Vagina (tissue), 2 donors: Measurements from ENCODE around the gene ANKRD11. TPM values are rescaled to one million over a fixed set of nuclear protein-coding genes. Genes with fewer than 3 reads are reported as not detected.

ENCODE experiments used
- DNase-seq, 2 donors: peaks; one replicate each; pipeline ENCODE4 v3.0.0-alpha.2; 2017; ENCODE audit errors: extremely low spot score in 2 of 2
- H3K27ac ChIP-seq: fragments of 200-600 bp; sonication (generic); one replicate; pipeline ENCODE4 v1.5.1; 2019
- H3K27me3 ChIP-seq: fragments of 200-600 bp; sonication (generic); one replicate; pipeline ENCODE4 v1.5.1; 2019
- H3K36me3 ChIP-seq, 2 donors: fragments of 200-600 bp; sonication (generic); one replicate each; pipeline ENCODE4 v1.5.1; 2017 to 2019
- H3K4me1 ChIP-seq: fragments of 200-600 bp; sonication (generic); one replicate; pipeline ENCODE4 v1.5.1; 2019
- H3K4me3 ChIP-seq, 2 donors: fragments of 200-600 bp; sonication (generic); 1 replicate in 1 of 2; 2 replicates in 1 of 2; pipeline ENCODE4 v1.5.1; 2016 to 2019
- H3K9me3 ChIP-seq: fragments of 200-600 bp; sonication (generic); one replicate; pipeline ENCODE4 v1.5.1; 2019
- POLR2A ChIP-seq, 2 donors: fragments of 450-650 bp; IDR thresholded peaks; one replicate each; pipeline ENCODE4 v1.6.1; 2017; ENCODE audit warnings: antibody characterized with exemption in 2 of 2, mild to moderate bottlenecking in 2 of 2, moderate library complexity in 2 of 2
- POLR2AphosphoS5 ChIP-seq, 2 donors: sonication (generic); formaldehyde crosslinking; IDR thresholded peaks; one replicate each; pipeline ENCODE4 v1.9.0; 2017; ENCODE audit warnings: antibody characterized with exemption in 2 of 2, mild to moderate bottlenecking in 2 of 2, low read depth in 1 of 2; ENCODE audit not compliant: insufficient read depth in 1 of 2
- intact Hi-C: fragments of 100-400 bp; cut with DNase I; formaldehyde crosslinking; loops from one replicate; pipeline ENCODE4 v1.15.1; 2023
- total RNA-seq: library from RNA; depleted of rRNA; stranded (reverse); fragments of >200 nt; gene quantifications from one replicate; pipeline ENCODE4 v1.2.3, GENCODE V29; 2016
- TF ChIP-seq, protein P1 (sequence below), 3 experiments: fragments of 450-650 bp in 2 of 3; fragments of 200-600 bp in 1 of 3; sonication (generic) in 1 of 3; IDR thresholded peaks; one replicate each; pipeline ENCODE4 v1.5.1; 2017 to 2019; ENCODE audit warnings: antibody characterized with exemption in 3 of 3, mild to moderate bottlenecking in 2 of 3, moderate library complexity in 2 of 3

Gene ANKRD11
- total RNA-seq, 1 donor from 2014 or later = 135 TPM

DNA sequence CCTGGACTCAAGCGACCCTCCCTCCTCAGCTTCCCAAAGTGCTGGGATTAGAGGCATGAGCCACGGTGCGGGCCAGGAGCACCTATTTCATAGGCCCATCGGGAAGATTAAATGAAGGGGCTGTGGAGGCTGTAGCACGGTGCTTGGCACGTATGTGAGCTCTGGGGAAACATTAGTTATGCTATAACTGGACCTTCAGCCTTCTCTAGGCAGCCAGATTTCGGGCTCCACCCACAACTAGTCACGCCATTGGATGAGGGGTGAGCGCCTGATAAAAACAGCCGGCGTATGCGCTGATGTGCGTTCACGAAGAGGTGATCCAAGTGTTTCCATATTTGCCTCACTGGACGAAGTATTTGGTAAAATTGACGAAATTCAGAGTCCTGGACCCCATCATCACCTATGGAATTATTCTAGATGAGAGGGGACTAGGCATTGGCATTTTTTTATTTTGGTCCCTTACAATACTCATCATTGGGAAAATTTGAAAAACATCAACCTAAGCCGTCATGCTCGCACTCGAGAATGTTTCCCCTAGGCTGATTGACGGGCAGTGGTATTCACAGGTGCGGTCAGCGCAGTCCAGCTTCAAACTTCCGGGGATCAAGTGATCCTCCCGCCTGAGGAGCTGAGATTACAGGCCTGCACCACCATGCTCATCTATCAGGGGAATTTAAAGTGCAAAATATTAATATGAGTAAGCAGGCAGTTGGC lies 1.8 kb upstream of the ANKRD11 start:
- Histone ChIP-seq H3K4me1 (peaks cover 37% of the 10 kb centered on the region), H3K4me3 (peak overlapping the region; percentile 87 to 95), H3K27me3 (no peaks in the 10 kb centered on the region), H3K36me3 (no peaks in the 10 kb centered on the region), H3K27ac (no peak overlapping the region), H3K9me3 (no peaks in the 10 kb centered on the region)
- DNase-seq = no peak
- no peak for TF ChIP-seq POLR2A (IDR thresholded peaks at IDR 0.05)
- TF ChIP-seq, protein P1, sequence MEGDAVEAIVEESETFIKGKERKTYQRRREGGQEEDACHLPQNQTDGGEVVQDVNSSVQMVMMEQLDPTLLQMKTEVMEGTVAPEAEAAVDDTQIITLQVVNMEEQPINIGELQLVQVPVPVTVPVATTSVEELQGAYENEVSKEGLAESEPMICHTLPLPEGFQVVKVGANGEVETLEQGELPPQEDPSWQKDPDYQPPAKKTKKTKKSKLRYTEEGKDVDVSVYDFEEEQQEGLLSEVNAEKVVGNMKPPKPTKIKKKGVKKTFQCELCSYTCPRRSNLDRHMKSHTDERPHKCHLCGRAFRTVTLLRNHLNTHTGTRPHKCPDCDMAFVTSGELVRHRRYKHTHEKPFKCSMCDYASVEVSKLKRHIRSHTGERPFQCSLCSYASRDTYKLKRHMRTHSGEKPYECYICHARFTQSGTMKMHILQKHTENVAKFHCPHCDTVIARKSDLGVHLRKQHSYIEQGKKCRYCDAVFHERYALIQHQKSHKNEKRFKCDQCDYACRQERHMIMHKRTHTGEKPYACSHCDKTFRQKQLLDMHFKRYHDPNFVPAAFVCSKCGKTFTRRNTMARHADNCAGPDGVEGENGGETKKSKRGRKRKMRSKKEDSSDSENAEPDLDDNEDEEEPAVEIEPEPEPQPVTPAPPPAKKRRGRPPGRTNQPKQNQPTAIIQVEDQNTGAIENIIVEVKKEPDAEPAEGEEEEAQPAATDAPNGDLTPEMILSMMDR (IDR thresholded peaks at IDR 0.05) = no peak
- no peak for TF ChIP-seq POLR2AphosphoS5 (IDR thresholded peaks at IDR 0.05; ENCODE audit: insufficient read depth in 1 of 2, low read depth in 1 of 2)
- intact Hi-C loops = no loop called here

DNA sequence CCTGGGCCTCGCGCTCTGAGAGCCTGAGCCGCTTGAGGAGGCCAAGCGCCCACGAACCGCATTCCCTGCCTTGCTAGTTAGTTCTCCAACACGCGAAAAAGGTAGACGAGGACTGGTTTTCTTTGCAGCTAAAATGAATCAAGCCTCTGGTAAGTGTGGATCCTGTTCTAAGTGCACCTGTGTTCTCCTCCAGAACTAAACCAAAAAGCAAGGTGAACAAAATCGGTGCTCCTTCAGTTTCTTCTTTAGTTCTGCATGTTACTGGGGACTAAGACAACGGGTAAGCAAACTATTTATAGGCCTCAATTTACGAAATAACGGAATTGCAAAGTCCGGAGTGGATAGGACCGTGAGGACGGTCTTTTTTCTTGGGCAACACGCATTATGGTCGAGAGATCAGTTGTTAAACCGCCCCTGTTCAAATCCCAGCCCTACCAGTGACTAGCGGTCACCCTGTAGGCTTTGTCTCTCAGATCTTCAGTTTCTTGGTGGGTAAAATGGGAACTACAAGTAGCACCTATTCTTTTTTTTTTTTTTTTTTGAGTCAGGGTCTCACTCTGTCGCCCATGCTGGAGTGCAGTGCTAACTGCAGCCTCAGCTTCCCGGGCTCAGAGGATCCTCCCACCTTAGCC lies 993 bp upstream of the ANKRD11 start:
- H3K4me3 ChIP-seq = peak overlapping the region; percentile 87 to 95
- no peaks in the 10 kb centered on the region for H3K9me3 ChIP-seq
- H3K27me3 ChIP-seq = no peaks in the 10 kb centered on the region
- intact Hi-C loops = no loop called here
- peak overlapping the region; percentile 77 for H3K27ac ChIP-seq
- TF ChIP-seq, protein P1 (IDR thresholded peaks at IDR 0.05) = no peak
- TF ChIP-seq POLR2AphosphoS5 (IDR thresholded peaks at IDR 0.05; ENCODE audit: insufficient read depth in 1 of 2, low read depth in 1 of 2) (no peak), POLR2A (IDR thresholded peaks at IDR 0.05) (no peak)
- no peak for DNase-seq
- no peaks in the 10 kb centered on the region for H3K36me3 ChIP-seq
- H3K4me1 ChIP-seq = peaks cover 44% of the 10 kb centered on the region

DNA sequence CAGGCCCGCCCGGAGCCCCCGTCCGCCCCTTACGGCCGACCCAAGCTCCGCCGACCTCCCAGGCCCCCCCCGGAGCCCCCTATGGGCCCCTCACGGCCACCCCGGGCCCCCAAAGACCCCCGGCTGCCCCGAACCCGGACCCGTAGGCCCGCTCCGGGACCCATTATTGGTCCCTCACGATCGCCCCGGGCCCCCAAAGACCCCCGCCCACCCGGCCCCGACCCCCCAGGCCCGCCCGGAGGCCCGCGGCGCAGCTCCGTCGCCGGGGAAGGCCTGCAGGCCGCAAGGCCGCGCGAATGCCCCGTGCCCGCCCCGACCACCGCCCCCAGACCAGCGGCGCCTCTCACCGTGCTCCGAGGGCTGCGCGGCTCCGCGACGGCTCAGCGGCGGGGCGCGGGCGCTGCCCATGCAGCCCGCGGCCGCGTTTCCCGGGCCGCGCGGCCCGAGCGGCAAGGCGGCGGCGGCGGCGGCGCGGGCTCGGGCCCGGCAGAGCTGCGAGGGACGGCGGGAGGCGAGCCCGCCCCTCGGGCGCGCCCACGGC lies 393 bp downstream of the ANKRD11 start:
- Histone ChIP-seq H3K4me3 (peak overlapping the region; percentile 87 to 99), H3K9me3 (no peaks in the 10 kb centered on the region), H3K27me3 (no peaks in the 10 kb centered on the region), H3K27ac (peak overlapping the region; percentile 98), H3K4me1 (peaks cover 58% of the 10 kb centered on the region), H3K36me3 (no peaks in the 10 kb centered on the region)
- TF ChIP-seq, protein P1 (IDR thresholded peaks at IDR 0.05) = no peak
- TF ChIP-seq POLR2AphosphoS5 (IDR thresholded peaks at IDR 0.05; ENCODE audit: insufficient read depth in 1 of 2, low read depth in 1 of 2) (no peak), POLR2A (IDR thresholded peaks at IDR 0.05) (no peak)
- intact Hi-C loops = no loop called here
- DNase-seq = no peak

DNA sequence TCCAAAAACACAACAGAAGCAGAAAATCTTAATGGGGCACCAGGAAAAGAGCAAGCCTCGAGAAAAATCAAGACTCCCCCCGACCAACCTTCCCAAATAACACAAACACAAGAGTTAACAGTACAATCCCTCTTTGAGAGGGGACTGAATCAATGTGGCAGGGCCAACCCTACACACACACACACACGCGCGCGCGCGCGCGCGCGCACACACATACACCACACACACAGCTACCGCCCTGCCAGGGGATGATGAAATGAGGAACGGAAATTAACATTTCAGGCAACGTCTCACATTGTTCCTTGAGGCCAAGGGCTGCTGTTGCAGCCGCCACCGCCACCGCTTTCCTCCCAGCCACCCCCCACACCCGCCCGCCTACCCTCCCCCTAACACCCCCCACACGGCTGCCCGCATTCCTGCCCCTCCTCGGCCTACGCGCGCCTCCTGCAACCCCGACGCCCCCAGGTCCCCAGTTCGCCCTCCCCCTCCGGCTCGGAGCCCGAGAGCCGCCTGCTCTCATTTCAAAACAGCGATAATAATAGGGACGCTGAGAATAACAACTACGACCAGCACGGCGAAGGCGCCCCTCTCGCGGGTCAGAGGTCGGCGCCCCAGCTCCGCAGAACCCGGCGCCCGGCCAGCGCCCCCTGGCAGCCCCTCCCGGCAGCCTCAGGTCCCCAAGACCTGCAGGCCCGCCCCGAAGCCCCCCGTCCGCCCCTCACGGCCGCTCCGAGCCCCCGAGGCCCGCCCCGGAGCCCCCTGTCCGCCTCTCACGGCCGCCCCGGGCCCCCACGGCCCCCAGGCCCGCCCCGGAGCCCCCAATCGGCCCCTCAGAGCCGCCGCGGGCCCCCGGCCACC lies 1.1 kb downstream of the ANKRD11 start:
- Histone ChIP-seq H3K36me3 (no peaks in the 10 kb centered on the region), H3K27me3 (no peaks in the 10 kb centered on the region), H3K4me3 (peak overlapping the region; percentile 87 to 99), H3K9me3 (no peaks in the 10 kb centered on the region), H3K27ac (peak overlapping the region; percentile 98), H3K4me1 (peaks cover 65% of the 10 kb centered on the region)
- intact Hi-C loops = no loop called here
- TF ChIP-seq POLR2AphosphoS5 (IDR thresholded peaks at IDR 0.05; ENCODE audit: insufficient read depth in 1 of 2, low read depth in 1 of 2) (peak; percentile 55 to 71), POLR2A (IDR thresholded peaks at IDR 0.05) (peak in 1 of 2 donors; percentile 33)
- TF ChIP-seq, protein P1 (IDR thresholded peaks at IDR 0.05) = no peak
- peak in 1 of 2 donors; percentile 96 for DNase-seq
